ENCODE data around the gene FRMPD4. TPM values are rescaled to one million over a fixed set of nuclear protein-coding genes. Genes with fewer than 3 reads are reported as not detected.

FRMPD4 gene
- total RNA-seq, 1 donor from 2014 or later, result 0.79 TPM

GRCh38 chrX:12170755-12171154 is 32.5 kb downstream of the FRMPD4 start:
- FAIRE-seq, result no peak
- no peaks in the 10 kb centered on the region for H3K27me3 ChIP-seq (ENCODE audit: control insufficient read depth, insufficient read depth, low read length)
- H3K4me3 ChIP-seq (ENCODE audit: low read depth, low read length), result no peak overlapping the region
- DNase-seq (ENCODE audit: low read depth), result no peak
- H3K36me3 ChIP-seq (ENCODE audit: control insufficient read depth, insufficient read depth, low read length), result no peaks in the 10 kb centered on the region
- TF ChIP-seq CTCF (IDR thresholded peaks at IDR 0.05; ENCODE audit: insufficient read depth, low read length, severe bottlenecking), result no peak

- Histone ChIP-seq H3K27me3 (ENCODE audit: control insufficient read depth, insufficient read depth, low read length) (no peaks in the 10 kb centered on the region), H3K36me3 (ENCODE audit: control insufficient read depth, insufficient read depth, low read length) (no peaks in the 10 kb centered on the region), H3K4me3 (ENCODE audit: low read depth, low read length) (no peak overlapping the region)
- no peak for TF ChIP-seq CTCF (IDR thresholded peaks at IDR 0.05; ENCODE audit: insufficient read depth, low read length, severe bottlenecking)
- FAIRE-seq, result no peak
- DNase-seq (ENCODE audit: low read depth), result no peak
Measured at GRCh38 chrX:12174358-12174757, 36.1 kb downstream of the FRMPD4 start.

GRCh38 chrX:12197030-12197429 is 58.8 kb downstream of the FRMPD4 start:
- Histone ChIP-seq H3K4me3 (ENCODE audit: low read depth, low read length) (no peak overlapping the region), H3K36me3 (ENCODE audit: control insufficient read depth, insufficient read depth, low read length) (no peaks in the 10 kb centered on the region), H3K27me3 (ENCODE audit: control insufficient read depth, insufficient read depth, low read length) (no peaks in the 10 kb centered on the region)
- FAIRE-seq (no peak), DNase-seq (ENCODE audit: low read depth) (no peak)
- TF ChIP-seq CTCF (IDR thresholded peaks at IDR 0.05; ENCODE audit: insufficient read depth, low read length, severe bottlenecking), result no peak

- Histone ChIP-seq H3K36me3 (ENCODE audit: control insufficient read depth, insufficient read depth, low read length) (no peaks in the 10 kb centered on the region), H3K4me3 (ENCODE audit: low read depth, low read length) (no peak overlapping the region), H3K27me3 (ENCODE audit: control insufficient read depth, insufficient read depth, low read length) (no peaks in the 10 kb centered on the region)
- no peak for FAIRE-seq
- no peak for TF ChIP-seq CTCF (IDR thresholded peaks at IDR 0.05; ENCODE audit: insufficient read depth, low read length, severe bottlenecking)
- DNase-seq (ENCODE audit: low read depth), result no peak
Measured at GRCh38 chrX:12206413-12206812, 68.1 kb downstream of the FRMPD4 start.

- TF ChIP-seq CTCF (IDR thresholded peaks at IDR 0.05; ENCODE audit: insufficient read depth, low read length, severe bottlenecking), result no peak
- DNase-seq (ENCODE audit: low read depth), result peak; percentile 39
- H3K4me3 ChIP-seq (ENCODE audit: low read depth, low read length), result no peak overlapping the region
- no peak for FAIRE-seq
- no peaks in the 10 kb centered on the region for H3K36me3 ChIP-seq (ENCODE audit: control insufficient read depth, insufficient read depth, low read length)
- no peaks in the 10 kb centered on the region for H3K27me3 ChIP-seq (ENCODE audit: control insufficient read depth, insufficient read depth, low read length)
Measured at GRCh38 chrX:12210196-12210815, 72.0 kb downstream of the FRMPD4 start.

- FAIRE-seq, result no peak
- DNase-seq (ENCODE audit: low read depth), result peak; percentile 8
- H3K27me3 ChIP-seq (ENCODE audit: control insufficient read depth, insufficient read depth, low read length), result no peaks in the 10 kb centered on the region
- no peak overlapping the region for H3K4me3 ChIP-seq (ENCODE audit: low read depth, low read length)
- TF ChIP-seq CTCF (IDR thresholded peaks at IDR 0.05; ENCODE audit: insufficient read depth, low read length, severe bottlenecking), result no peak
- H3K36me3 ChIP-seq (ENCODE audit: control insufficient read depth, insufficient read depth, low read length), result no peaks in the 10 kb centered on the region
Measured at GRCh38 chrX:12210971-12211370, 72.7 kb downstream of the FRMPD4 start.

Data from bronchial epithelial cell (primary cell).